Panc1 (cell line): ENCODE data around the gene TAB3. TPM values are rescaled to one million over a fixed set of nuclear protein-coding genes. Genes with fewer than 3 reads are reported as not detected.

Experiments
- ATAC-seq: fragments of 200-7000 bp; cut with Tn5 transposase; 2 replicates; pipeline ENCODE4 v1.9.1; 2020; ENCODE audit warnings: mild to moderate bottlenecking, moderate library complexity
- BruUV-seq: library from RNA; stranded (reverse); fragments of 400-500 nt; replicated peaks from 2 replicates; lab custom pipeline; 2021; lab: Mats Ljungman, UMichigan
- CTCF ChIA-PET: fragments of 300-600 bp; sonication (Branson Sonifier 250); formaldehyde crosslinking; loops from one replicate; lab custom pipeline; 2022; ENCODE audit warnings: antibody characterized with exemption; lab: Charles Lee
- POLR2A ChIA-PET: fragments of 300-600 bp; sonication (Branson Sonifier 250); formaldehyde crosslinking; loops from one replicate; lab custom pipeline; 2022; ENCODE audit warnings: antibody characterized with exemption; lab: Charles Lee
- DNase-seq: peaks from one replicate; pipeline ENCODE4 v3.0.0-alpha.2; 2010; ENCODE audit warnings: low read depth, low spot score
- H3K27ac ChIP-seq: 2 replicates; pipeline ENCODE4 v1.5.1; 2011; ENCODE audit warnings: mild to moderate bottlenecking, low read length, inconsistent platforms
- H3K27me3 ChIP-seq: fragments of 200-500 bp; sonication (Bioruptor generic); 2 replicates; pipeline ENCODE4 v1.6.0; 2014; ENCODE audit warnings: low read length, inconsistent platforms; ENCODE audit not compliant: control insufficient read depth, insufficient read depth
- H3K36me3 ChIP-seq: fragments of 200-500 bp; sonication (Bioruptor generic); 2 replicates; pipeline ENCODE4 v1.5.1; 2014; ENCODE audit warnings: inconsistent platforms, mild to moderate bottlenecking, low read length, moderate library complexity; ENCODE audit not compliant: control insufficient read depth, insufficient read depth
- H3K4me1 ChIP-seq: 2 replicates; pipeline ENCODE4 v1.5.1; 2011; ENCODE audit warnings: inconsistent platforms, mild to moderate bottlenecking, low read length, moderate library complexity; ENCODE audit not compliant: control insufficient read depth, insufficient read depth
- H3K4me3 ChIP-seq, 2 experiments: 2 replicates each; pipeline ENCODE4 v1.5.1; 2011 to 2012; ENCODE audit warnings: low read depth in 2 of 2, low read length in 2 of 2, mild to moderate bottlenecking in 2 of 2, inconsistent platforms in 1 of 2, moderate library complexity in 1 of 2
- H3K9me3 ChIP-seq: fragments of 200-500 bp; sonication (Bioruptor generic); 2 replicates; pipeline ENCODE4 v1.5.1; 2014; ENCODE audit warnings: low read depth, mild to moderate bottlenecking, inconsistent platforms, low read length, moderate library complexity; ENCODE audit not compliant: control insufficient read depth, insufficient read depth
- CTCF ChIP-seq: fragments of 450-650 bp; IDR thresholded peaks from 2 replicates; pipeline ENCODE4 v1.5.1; 2017; ENCODE audit warnings: mild to moderate bottlenecking
- POLR2AphosphoS5 ChIP-seq: IDR thresholded peaks from 2 replicates; pipeline ENCODE4 v1.6.1; 2012; ENCODE audit warnings: mild to moderate bottlenecking, low read depth, low read length, moderate library complexity
- REST ChIP-seq, 2 experiments: IDR thresholded peaks; 2 replicates each; pipeline ENCODE4 v1.6.1; 2011 to 2012; ENCODE audit warnings: low read depth in 2 of 2, control low read depth in 1 of 2, low read length in 1 of 2, mild to moderate bottlenecking in 1 of 2, moderate library complexity in 1 of 2; ENCODE audit not compliant: insufficient read depth in 1 of 2
- SIN3A ChIP-seq: IDR thresholded peaks from 2 replicates; pipeline ENCODE4 v1.6.1; 2012; ENCODE audit warnings: low read depth, mild to moderate bottlenecking, low read length, moderate library complexity, borderline replicate concordance; ENCODE audit not compliant: insufficient read depth
- TCF7L2 ChIP-seq: IDR thresholded peaks from 2 replicates; pipeline ENCODE4 v1.6.1; 2011; ENCODE audit warnings: mild to moderate bottlenecking, low read depth, low read length, inconsistent platforms
- in situ Hi-C: cut with HindIII; loops from 2 replicates; pipeline ENCODE4 v1.10.0; 2016; ENCODE audit warnings: low sequenced_read_pairs, low pct_unique_long_range_greater_than_20kb
- intact Hi-C: fragments of 100-400 bp; cut with micrococcal nuclease; formaldehyde crosslinking; loops from one replicate; pipeline ENCODE4 v1.10.0; 2022; ENCODE audit not compliant: unreplicated experiment
- total RNA-seq: library from RNA; stranded (reverse); gene quantifications from one replicate; pipeline ENCODE4 v1.2.1, GENCODE V29; 2021; ENCODE audit not compliant: unreplicated experiment

Gene TAB3
- total RNA-seq, 1 experiment from 2014 or later, result 7.7 TPM

GRCh38 chrX:30821116-30821515, 67.9 kb downstream of the TAB3 start:
- POLR2A ChIA-PET, result no interaction called here

GRCh38 chrX:30819080-30819479, 70.0 kb downstream of the TAB3 start:
- no peak overlapping the region for H3K27ac ChIP-seq
- ATAC-seq (no peak), DNase-seq (no peak)
- no peaks in the 10 kb centered on the region for H3K9me3 ChIP-seq
- ChIA-PET POLR2A (no interaction called here), CTCF (no interaction called here)
- TF ChIP-seq REST (IDR thresholded peaks at IDR 0.05; ENCODE audit: insufficient read depth in 1 of 2, low read depth in 2 of 2, low read length in 1 of 2), result no peak
- no peak for TF ChIP-seq SIN3A
- TF ChIP-seq POLR2AphosphoS5, result no peak
- no peak for TF ChIP-seq CTCF
- TF ChIP-seq TCF7L2, result no peak
- intact Hi-C loops (no loop called here), in situ Hi-C loops (no loop called here)
- no peaks in the 10 kb centered on the region for H3K4me1 ChIP-seq
- no peaks in the 10 kb centered on the region for H3K27me3 ChIP-seq
- H3K4me3 ChIP-seq, result no peak overlapping the region
- H3K36me3 ChIP-seq, result no peaks in the 10 kb centered on the region
- no TSS peak for BruUV-seq

More at GRCh38 chrX:30821116-30821515, 67.9 kb downstream of the TAB3 start:
- Histone ChIP-seq H3K4me1 (no peaks in the 10 kb centered on the region), H3K27me3 (no peaks in the 10 kb centered on the region), H3K4me3 (no peak overlapping the region), H3K27ac (no peak overlapping the region), H3K9me3 (no peaks in the 10 kb centered on the region), H3K36me3 (no peaks in the 10 kb centered on the region)
- in situ Hi-C loops, result no loop called here
- ATAC-seq, result no peak
- no TSS peak for BruUV-seq
- no peak for DNase-seq
- TF ChIP-seq POLR2AphosphoS5 (no peak), CTCF (peak; percentile 10; the same call in 1 of the 2 replicates), SIN3A (no peak)
- CTCF ChIA-PET, result no interaction called here
- intact Hi-C loops, result loop anchor here (5.0 kb wide), 1 partner anchor 84 kb away; no protein-coding TSS in a partner anchor
